Body of pancreas (tissue), 4 donors: ENCODE results near the gene RUVBL2. TPM values are rescaled to one million over a fixed set of nuclear protein-coding genes. Genes with fewer than 3 reads are reported as not detected.
"Not testable (repeated sequence)": the region's sequence is repeated elsewhere in the genome, so short reads cannot be mapped to it uniquely, and the experiment has no call there.

ENCODE experiments used
- ATAC-seq: fragments of 150-250 bp; one replicate; pipeline ENCODE4 v1.9.1; 2016
- DNase-seq, 4 donors: peaks; one replicate each; pipeline ENCODE4 v3.0.0-alpha.2; 2019
- H3K27ac ChIP-seq, 4 donors: fragments of 200-600 bp; sonication (generic); 1 replicate in 3 of 4; 2 replicates in 1 of 4; pipeline versions ENCODE4 v1.5.1 to v1.6.1; 2016 to 2019; ENCODE audit warnings: mild to moderate bottlenecking in 1 of 4, mixed read lengths in 1 of 4, moderate library complexity in 1 of 4
- H3K27me3 ChIP-seq, 2 donors: fragments of 200-600 bp; sonication (generic); one replicate each; pipeline ENCODE4 v1.6.0; 2016; ENCODE audit warnings: mild to moderate bottlenecking in 1 of 2
- H3K36me3 ChIP-seq, 2 donors: fragments of 200-600 bp; sonication (generic); replicated peaks in 1 of 2; 2 replicates each; pipeline ENCODE4 v1.5.1; 2016; ENCODE audit warnings: low read depth in 2 of 2; ENCODE audit not compliant: insufficient read depth in 1 of 2
- H3K4me1 ChIP-seq: fragments of 200-600 bp; sonication (generic); one replicate; pipeline ENCODE4 v1.6.0; 2016
- H3K4me3 ChIP-seq, 2 donors: fragments of 200-600 bp; sonication (generic); 1 replicate in 1 of 2; 2 replicates in 1 of 2; pipeline ENCODE4 v1.5.1; 2016 to 2019
- H3K9me3 ChIP-seq, 3 donors: fragments of 200-600 bp; sonication (generic); 1 replicate in 2 of 3; 2 replicates in 1 of 3; pipeline ENCODE4 v1.5.1; 2016
- CTCF ChIP-seq, 7 experiments: fragments of 450-650 bp in 4 of 7; fragments of 200-600 bp in 3 of 7; sonication (generic) in 3 of 7; IDR thresholded peaks; one replicate each; pipeline ENCODE4 v1.5.1; 2016 to 2019; ENCODE audit warnings: antibody characterized with exemption in 7 of 7
- POLR2A ChIP-seq, 3 donors: fragments of 450-650 bp; IDR thresholded peaks; one replicate each; pipeline ENCODE4 v1.6.1; 2016; ENCODE audit warnings: antibody characterized with exemption in 3 of 3, mild to moderate bottlenecking in 2 of 3
- WGBS, 2 donors: methylation state at CpG; one replicate each; pipeline ENCODE4 v1.1.5; 2017; 5-methylcytosine and 5-hydroxymethylcytosine counted together
- intact Hi-C: fragments of 100-400 bp; cut with DNase I; formaldehyde crosslinking; loops from one replicate; pipeline ENCODE4 v1.15.1; 2023
- total RNA-seq, 2 donors: library from RNA; depleted of rRNA; stranded (reverse); fragments of >200 nt; gene quantifications; one replicate each; pipeline ENCODE4 v1.1.0, GENCODE V29; 2016

RUVBL2 gene
- total RNA-seq, 2 donors from 2014 or later = 46.5 to 47.2 TPM

GRCh38 chr19:49016067-49016839 is 22.6 kb downstream of the RUVBL2 start:
- Histone ChIP-seq H3K27ac (no peak overlapping the region), H3K9me3 (no peaks in the 10 kb centered on the region), H3K27me3 (no peaks in the 10 kb centered on the region), H3K4me1 (peaks cover 32% of the 10 kb centered on the region), H3K4me3 (no peak overlapping the region), H3K36me3 (peaks cover 0 to 7% of the 10 kb centered on the region in 2 donors)
- no peak for ATAC-seq
- no peak for TF ChIP-seq POLR2A (IDR thresholded peaks at IDR 0.05)
- intact Hi-C loops = no loop called here
- DNase-seq = no peak
- WGBS, 2 donors = 93 to 94% methylated on average over 11 to 28 of the region's 29 CpGs

GRCh38 chr19:49017041-49017665 is 23.5 kb downstream of the RUVBL2 start, which contains the start of gene LHB:
LHB (minus strand) TSS chr19:49017091; CDS start chr19:49017081, 10 bp downstream.
- no peak for ATAC-seq
- intact Hi-C loops = no loop called here

GRCh38 chr19:49017666-49018351 is 24.1 kb downstream of the RUVBL2 start:
- peaks cover 32% of the 10 kb centered on the region for H3K4me1 ChIP-seq
- peak; percentile 25 to 48 (median 29) for TF ChIP-seq CTCF (IDR thresholded peaks at IDR 0.05)
- TF ChIP-seq POLR2A (IDR thresholded peaks at IDR 0.05) = no peak
- H3K36me3 ChIP-seq = no peaks in the 10 kb centered on the region
- H3K27ac ChIP-seq = no peak overlapping the region
- H3K4me3 ChIP-seq = no peak overlapping the region
- ATAC-seq (peak; percentile 43), DNase-seq (peak; percentile 38 to 59 (median 46))
- intact Hi-C loops = no loop called here
- 3% methylated on average over 61 of the region's 62 CpGs; no CpG with 5 or more reads in 1 of the 2 donors for WGBS, 2 donors
- no peaks in the 10 kb centered on the region for H3K9me3 ChIP-seq
- H3K27me3 ChIP-seq = no peaks in the 10 kb centered on the region

More at GRCh38 chr19:49017041-49017665, 23.5 kb downstream of the RUVBL2 start, which contains the start of gene LHB:
- TF ChIP-seq CTCF (IDR thresholded peaks at IDR 0.05) (no peak), POLR2A (IDR thresholded peaks at IDR 0.05) (no peak)
- H3K4me1 ChIP-seq = peaks cover 32% of the 10 kb centered on the region
- H3K9me3 ChIP-seq = no peaks in the 10 kb centered on the region
- no peak within 1 kb of the TSS for H3K27ac ChIP-seq
- no peak for DNase-seq
- no peaks in the 10 kb centered on the region for H3K27me3 ChIP-seq
- WGBS, 2 donors = 70 to 76% methylated on average over 15 to 17 of the region's 17 CpGs
- peaks cover 0 to under 1% of the 10 kb centered on the region in 2 donors for H3K36me3 ChIP-seq
- H3K4me3 ChIP-seq = no peak within 1 kb of the TSS

- H3K9me3 ChIP-seq, H3K4me3 ChIP-seq, H3K27ac ChIP-seq, intact Hi-C loops, H3K27me3 ChIP-seq, ATAC-seq, H3K36me3 ChIP-seq: not testable (repeated sequence)
- peak; percentile 26 to 57 (median 34) for DNase-seq
- 13 to 23% methylated on average over 19 to 49 of the region's 50 CpGs for WGBS, 2 donors
- peaks cover 32% of the 10 kb centered on the region for H3K4me1 ChIP-seq
Measured at GRCh38 chr19:49018388-49019241, 24.9 kb downstream of the RUVBL2 start.

GRCh38 chr19:49019242-49019932 is 25.7 kb downstream of the RUVBL2 start:
- DNase-seq (peak; percentile 90 to 98 (median 92)), ATAC-seq (peak; percentile 85)
- TF ChIP-seq CTCF (IDR thresholded peaks at IDR 0.05) (peak in 3 of 7 experiments; percentile 19 to 23 (median 20)), POLR2A (IDR thresholded peaks at IDR 0.05) (peak in 2 of 3 donors; percentile 24 to 33)
- H3K4me3 ChIP-seq = peak overlapping the region in 1 of 2 donors; percentile 32
- H3K27ac ChIP-seq = peak overlapping the region in 3 of 4 donors; percentile 65 to 79 (median 73)
- H3K4me1 ChIP-seq = peaks cover 32% of the 10 kb centered on the region
- H3K36me3 ChIP-seq = no peaks in the 10 kb centered on the region
- H3K27me3 ChIP-seq = no peaks in the 10 kb centered on the region
- intact Hi-C loops = no loop called here
- H3K9me3 ChIP-seq = no peaks in the 10 kb centered on the region
- WGBS, 2 donors = 5 to 7% methylated on average over 20 to 41 of the region's 41 CpGs
